Caco-2 (cell line): ENCODE results near the gene MTMR6. TPM values are rescaled to one million over a fixed set of nuclear protein-coding genes. Genes with fewer than 3 reads are reported as not detected.

Source experiments
- BruUV-seq: library from RNA; stranded (reverse); fragments of 400-500 nt; replicated peaks from 2 replicates; lab custom pipeline; 2021; lab: Mats Ljungman, UMichigan
- CTCF ChIA-PET: fragments of 300-600 bp; sonication (Branson Sonifier 250); formaldehyde crosslinking; loops from one replicate; lab custom pipeline; 2022; ENCODE audit warnings: antibody characterized with exemption; lab: Charles Lee
- POLR2A ChIA-PET: fragments of 300-600 bp; sonication (Branson Sonifier 250); formaldehyde crosslinking; loops from one replicate; lab custom pipeline; 2022; ENCODE audit warnings: antibody characterized with exemption; lab: Charles Lee
- DNase-seq, 2 experiments: peaks; one replicate each; pipeline versions ENCODE4 v3.0.0 to v3.0.0-alpha.2; 2020 to 2022
- H3K27me3 ChIP-seq: replicated peaks from 2 replicates; pipeline ENCODE4 v1.6.0; 2011; ENCODE audit warnings: low read length; ENCODE audit not compliant: control insufficient read depth, insufficient read depth
- H3K36me3 ChIP-seq: 2 replicates; pipeline ENCODE4 v1.5.1; 2011; ENCODE audit warnings: low read length; ENCODE audit not compliant: control insufficient read depth, insufficient read depth
- H3K4me1 ChIP-seq: fragments of 250-450 bp; sonication (Bioruptor Pico); 2 replicates; pipeline ENCODE4 v1.5.1; 2020; ENCODE audit warnings: mild to moderate bottlenecking
- H3K4me3 ChIP-seq: 2 replicates; pipeline ENCODE4 v1.5.1; 2011; ENCODE audit warnings: low read depth, mild to moderate bottlenecking, control low read depth, low read length
- H3K9me3 ChIP-seq: fragments of 250-450 bp; sonication (Bioruptor Pico); 2 replicates; pipeline ENCODE4 v1.5.1; 2020; ENCODE audit warnings: mild to moderate bottlenecking, moderate library complexity
- H3K27ac Mint-ChIP-seq: one replicate; pipeline ENCODE4 v1.8.0; 2022; ENCODE audit warnings: mixed read lengths; ENCODE audit not compliant: unreplicated experiment
- H3K27me3 Mint-ChIP-seq: one replicate; pipeline ENCODE4 v1.8.0; 2022; ENCODE audit warnings: mixed read lengths; ENCODE audit not compliant: insufficient read depth, unreplicated experiment
- H3K36me3 Mint-ChIP-seq: one replicate; pipeline ENCODE4 v1.8.0; 2022; ENCODE audit warnings: mild to moderate bottlenecking, mixed read lengths; ENCODE audit not compliant: insufficient read depth, unreplicated experiment
- H3K4me1 Mint-ChIP-seq: one replicate; pipeline ENCODE4 v1.8.0; 2022; ENCODE audit warnings: low read depth, mixed read lengths; ENCODE audit not compliant: unreplicated experiment
- H3K4me3 Mint-ChIP-seq: one replicate; pipeline ENCODE4 v1.8.0; 2022; ENCODE audit warnings: mild to moderate bottlenecking, moderate library complexity, mixed read lengths; ENCODE audit not compliant: unreplicated experiment
- H3K9me3 Mint-ChIP-seq: one replicate; pipeline ENCODE4 v1.8.0; 2022; ENCODE audit warnings: mixed read lengths; ENCODE audit not compliant: unreplicated experiment
- intact Hi-C: fragments of 100-400 bp; cut with micrococcal nuclease; formaldehyde crosslinking; loops from one replicate; pipeline ENCODE4 v1.10.0; 2022; ENCODE audit not compliant: unreplicated experiment
- total RNA-seq: library from RNA; stranded (reverse); gene quantifications from 2 replicates; pipeline ENCODE4 v1.2.3, GENCODE V29; 2022
- TF ChIP-seq, protein P1 (sequence below), 2 experiments: fragments of 200-600 bp in 1 of 2; IDR thresholded peaks; 1 replicate in 1 of 2; 2 replicates in 1 of 2; pipeline versions ENCODE4 v1.5.1 to v1.8.0; 2011 to 2022; ENCODE audit warnings: antibody characterized with exemption in 1 of 2, control low read depth in 1 of 2, inconsistent platforms in 1 of 2, low read depth in 1 of 2, low read length in 1 of 2, mild to moderate bottlenecking in 1 of 2, moderate library complexity in 1 of 2; ENCODE audit not compliant: insufficient read depth in 1 of 2, severe bottlenecking in 1 of 2, unreplicated experiment in 1 of 2

MTMR6 gene
- total RNA-seq, 1 experiment from 2014 or later, result 13.0 TPM

DNA sequence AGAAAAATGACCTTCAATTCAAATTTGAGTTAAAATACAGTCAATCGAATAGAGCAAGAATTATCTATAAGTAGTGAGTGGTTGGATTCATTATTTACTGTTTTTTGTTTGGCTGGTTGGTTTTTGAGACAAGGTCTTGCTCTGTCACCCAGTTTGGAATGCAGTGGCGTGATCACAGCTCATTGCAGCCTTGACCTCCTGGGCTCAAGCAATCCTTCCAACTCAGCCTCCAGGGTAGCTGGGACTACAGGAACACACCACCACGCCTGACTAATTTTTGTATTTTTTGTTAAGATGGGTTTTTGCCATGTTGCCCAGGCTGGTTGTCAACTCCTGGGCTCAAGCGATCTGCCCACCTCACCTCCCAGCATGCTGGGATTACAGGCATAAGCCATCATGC, 25.0 kb downstream of the MTMR6 start:
- DNase-seq, result no peak
- no peaks in the 10 kb centered on the region for H3K36me3 ChIP-seq
- intact Hi-C loops, result no loop called here
- TF ChIP-seq, protein P1, sequence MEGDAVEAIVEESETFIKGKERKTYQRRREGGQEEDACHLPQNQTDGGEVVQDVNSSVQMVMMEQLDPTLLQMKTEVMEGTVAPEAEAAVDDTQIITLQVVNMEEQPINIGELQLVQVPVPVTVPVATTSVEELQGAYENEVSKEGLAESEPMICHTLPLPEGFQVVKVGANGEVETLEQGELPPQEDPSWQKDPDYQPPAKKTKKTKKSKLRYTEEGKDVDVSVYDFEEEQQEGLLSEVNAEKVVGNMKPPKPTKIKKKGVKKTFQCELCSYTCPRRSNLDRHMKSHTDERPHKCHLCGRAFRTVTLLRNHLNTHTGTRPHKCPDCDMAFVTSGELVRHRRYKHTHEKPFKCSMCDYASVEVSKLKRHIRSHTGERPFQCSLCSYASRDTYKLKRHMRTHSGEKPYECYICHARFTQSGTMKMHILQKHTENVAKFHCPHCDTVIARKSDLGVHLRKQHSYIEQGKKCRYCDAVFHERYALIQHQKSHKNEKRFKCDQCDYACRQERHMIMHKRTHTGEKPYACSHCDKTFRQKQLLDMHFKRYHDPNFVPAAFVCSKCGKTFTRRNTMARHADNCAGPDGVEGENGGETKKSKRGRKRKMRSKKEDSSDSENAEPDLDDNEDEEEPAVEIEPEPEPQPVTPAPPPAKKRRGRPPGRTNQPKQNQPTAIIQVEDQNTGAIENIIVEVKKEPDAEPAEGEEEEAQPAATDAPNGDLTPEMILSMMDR (IDR thresholded peaks at IDR 0.05; ENCODE audit: insufficient read depth in 1 of 2, low read depth in 1 of 2, low read length in 1 of 2, severe bottlenecking in 1 of 2, unreplicated experiment in 1 of 2), result no peak
- no peaks in the 10 kb centered on the region for H3K9me3 Mint-ChIP-seq
- POLR2A ChIA-PET, result no interaction called here
- no peaks in the 10 kb centered on the region for H3K4me1 ChIP-seq
- CTCF ChIA-PET, result no interaction called here
- H3K4me3 ChIP-seq, result no peak overlapping the region
- peaks cover 29% of the 10 kb centered on the region for H3K36me3 Mint-ChIP-seq
- no peak overlapping the region for H3K27ac Mint-ChIP-seq
- no peaks in the 10 kb centered on the region for H3K27me3 Mint-ChIP-seq
- H3K9me3 ChIP-seq, result no peaks in the 10 kb centered on the region
- H3K27me3 ChIP-seq, result no peaks in the 10 kb centered on the region
- H3K4me1 Mint-ChIP-seq, result no peaks in the 10 kb centered on the region
- H3K4me3 Mint-ChIP-seq, result no peak overlapping the region
- no TSS peak for BruUV-seq

DNA sequence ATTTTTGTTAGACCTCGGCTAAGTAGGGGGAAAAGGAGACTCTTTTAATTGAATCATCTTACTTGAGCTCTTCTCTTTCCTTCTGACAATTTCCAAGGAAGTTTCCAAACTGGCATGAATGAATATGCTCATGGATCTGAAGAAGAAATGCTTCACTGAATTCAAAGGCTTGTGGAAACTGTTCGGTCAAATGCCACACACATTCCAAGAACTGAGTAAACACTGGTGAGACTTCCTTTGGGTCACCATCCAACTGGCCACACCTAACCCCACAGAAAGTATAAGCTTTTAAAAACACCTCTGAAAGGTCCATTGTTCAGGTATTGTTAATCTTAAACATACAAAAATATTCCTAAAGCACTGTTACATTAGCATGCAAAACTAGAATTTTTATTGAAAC, 33.6 kb downstream of the MTMR6 start:
- Mint-ChIP-seq H3K27ac (no peak overlapping the region), H3K4me3 (no peak overlapping the region), H3K27me3 (no peaks in the 10 kb centered on the region), H3K9me3 (no peaks in the 10 kb centered on the region), H3K36me3 (peaks cover 22% of the 10 kb centered on the region), H3K4me1 (peaks cover 4% of the 10 kb centered on the region)
- intact Hi-C loops, result no loop called here
- Histone ChIP-seq H3K4me1 (peaks cover 21% of the 10 kb centered on the region; the same call in 1 of the 2 replicates), H3K9me3 (no peaks in the 10 kb centered on the region), H3K36me3 (no peaks in the 10 kb centered on the region; the same call in 1 of the 2 replicates), H3K4me3 (no peak overlapping the region), H3K27me3 (no peaks in the 10 kb centered on the region)
- POLR2A ChIA-PET, result no interaction called here
- no TSS peak for BruUV-seq
- no peak for DNase-seq
- CTCF ChIA-PET, result no interaction called here
- TF ChIP-seq, protein P1 (IDR thresholded peaks at IDR 0.05; ENCODE audit: insufficient read depth in 1 of 2, low read depth in 1 of 2, low read length in 1 of 2, severe bottlenecking in 1 of 2, unreplicated experiment in 1 of 2), result no peak

DNA sequence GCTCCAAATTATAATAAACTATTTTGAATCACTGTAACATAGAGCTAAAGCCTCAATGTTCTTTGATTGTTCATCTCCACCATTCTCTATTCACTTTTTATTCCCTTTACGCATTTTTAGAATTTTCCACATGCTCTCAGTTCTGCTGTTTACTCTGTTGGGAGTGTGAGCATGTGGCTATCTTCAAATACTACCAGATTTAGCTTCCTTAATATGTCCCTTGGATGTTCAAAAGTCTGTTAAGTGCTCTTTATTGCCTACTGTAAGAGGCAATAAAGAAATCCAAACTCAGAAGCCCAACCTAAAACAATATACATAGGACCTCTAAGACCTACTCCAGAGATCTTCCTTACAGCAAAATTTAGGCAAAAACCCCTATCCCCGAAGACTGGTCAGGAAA, 34.5 kb downstream of the MTMR6 start:
- H3K4me1 Mint-ChIP-seq, result peaks cover 4% of the 10 kb centered on the region

More for the DNA sequence above, 34.5 kb downstream of the MTMR6 start:
- H3K27me3 Mint-ChIP-seq, result no peaks in the 10 kb centered on the region
- H3K9me3 ChIP-seq, result no peaks in the 10 kb centered on the region
- intact Hi-C loops, result no loop called here
- TF ChIP-seq, protein P1 (IDR thresholded peaks at IDR 0.05; ENCODE audit: insufficient read depth in 1 of 2, low read depth in 1 of 2, low read length in 1 of 2, severe bottlenecking in 1 of 2, unreplicated experiment in 1 of 2), result no peak
- no peaks in the 10 kb centered on the region for H3K27me3 ChIP-seq
- no peak overlapping the region for H3K27ac Mint-ChIP-seq
- H3K4me3 ChIP-seq, result no peak overlapping the region
- H3K4me1 ChIP-seq, result peaks cover 21% of the 10 kb centered on the region; the same call in 1 of the 2 replicates
- no peaks in the 10 kb centered on the region; the same call in 1 of the 2 replicates for H3K36me3 ChIP-seq
- ChIA-PET POLR2A (no interaction called here), CTCF (no interaction called here)
- peaks cover 22% of the 10 kb centered on the region for H3K36me3 Mint-ChIP-seq
- no peak for DNase-seq
- no peaks in the 10 kb centered on the region for H3K9me3 Mint-ChIP-seq
- no TSS peak for BruUV-seq
- no peak overlapping the region for H3K4me3 Mint-ChIP-seq
